GM19025 (cell line): ENCODE results near the gene PCDH7.

Experiments
- ATAC-seq: cut with Tn5 transposase; IDR thresholded peaks from one replicate; pipeline ENCODE4 v1.9.1; 2021; ENCODE audit warnings: mild to moderate bottlenecking, low read depth, moderate library complexity; ENCODE audit not compliant: unreplicated experiment

PCDH7 gene

DNA sequence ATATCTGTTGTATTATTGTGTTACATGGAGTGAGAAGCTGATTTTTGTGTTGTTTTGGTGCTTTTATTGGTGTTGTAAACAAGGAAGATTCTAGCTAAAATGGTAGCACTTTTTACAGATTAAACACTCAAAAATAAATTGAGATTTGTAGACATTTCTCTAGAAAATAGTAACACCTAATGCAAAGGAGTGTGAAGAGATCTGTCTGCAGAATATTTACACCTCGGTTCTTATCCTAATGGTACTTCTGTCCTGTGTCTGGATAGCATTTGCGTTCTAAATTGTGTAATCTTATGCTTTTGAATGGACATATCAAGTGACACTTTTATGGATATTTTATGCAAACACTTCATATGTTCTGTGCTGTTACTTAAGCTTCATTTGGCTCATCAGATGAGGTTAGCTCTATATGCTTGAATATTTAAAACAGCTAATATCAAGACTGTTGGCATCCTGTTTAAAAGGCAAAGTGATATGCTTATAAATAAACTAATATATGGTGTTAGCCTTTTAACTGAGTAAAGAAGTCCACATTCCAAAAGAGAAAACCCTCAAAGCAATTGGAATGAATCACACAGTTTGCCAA lies 6.0 kb downstream of the PCDH7 start:
- no peak for ATAC-seq

DNA sequence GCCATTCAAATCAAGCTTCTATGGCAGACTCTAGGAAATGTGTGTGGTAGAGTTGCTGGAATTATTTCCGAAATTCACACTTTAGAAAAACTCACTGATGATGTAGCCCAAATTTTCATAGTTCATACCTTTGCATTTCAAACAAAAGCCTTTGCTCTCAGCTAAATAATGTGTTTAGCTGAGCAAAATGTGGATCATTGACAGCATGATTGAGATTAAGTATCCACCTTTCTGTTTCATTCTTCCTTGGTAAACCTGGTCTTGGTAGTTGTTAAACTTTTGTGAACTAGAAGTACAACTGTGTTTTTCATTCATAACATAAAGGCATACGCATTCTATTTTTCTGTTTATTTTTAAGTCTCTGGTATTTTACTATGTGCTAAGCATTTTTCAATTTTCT lies 7.2 kb downstream of the PCDH7 start:
- no peak for ATAC-seq

DNA sequence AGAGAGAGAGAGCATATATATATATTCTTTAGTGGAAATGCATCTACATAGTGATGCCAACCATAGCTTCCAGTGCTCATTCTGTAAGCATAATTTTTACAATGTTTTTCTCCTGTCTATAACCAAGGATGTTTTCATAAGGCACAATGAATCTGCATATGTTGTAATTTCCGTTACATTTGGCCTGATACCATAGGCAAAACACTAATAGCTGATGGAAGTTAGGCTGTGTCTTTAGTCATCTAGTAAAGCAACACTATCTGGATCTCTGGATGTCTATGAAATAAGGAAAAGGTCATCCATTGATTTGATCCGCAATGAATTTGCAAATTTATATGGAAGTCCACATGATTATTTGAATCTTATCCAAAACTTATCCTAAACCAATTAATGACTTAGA lies 8.1 kb downstream of the PCDH7 start:
- ATAC-seq = no peak

DNA sequence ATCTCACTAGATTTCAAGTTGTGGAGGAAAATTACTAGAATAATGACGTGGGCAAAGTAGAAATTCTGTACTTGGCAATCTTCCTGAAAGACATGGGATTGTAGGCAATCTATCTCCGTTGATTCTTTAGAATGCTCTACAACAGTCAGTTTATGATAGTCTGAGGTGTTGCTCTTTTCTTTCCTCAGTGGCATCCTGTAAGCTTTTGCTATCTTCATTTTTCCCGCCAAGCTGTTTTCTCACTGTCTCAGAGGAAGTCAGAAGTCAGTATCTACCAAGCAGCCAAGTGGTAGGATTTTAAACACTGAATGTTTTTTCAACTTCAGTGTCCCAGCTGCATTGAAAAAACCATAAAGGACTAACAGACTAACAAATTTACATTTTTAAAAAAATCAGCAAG lies 23.7 kb downstream of the PCDH7 start:
- ATAC-seq = no peak

DNA sequence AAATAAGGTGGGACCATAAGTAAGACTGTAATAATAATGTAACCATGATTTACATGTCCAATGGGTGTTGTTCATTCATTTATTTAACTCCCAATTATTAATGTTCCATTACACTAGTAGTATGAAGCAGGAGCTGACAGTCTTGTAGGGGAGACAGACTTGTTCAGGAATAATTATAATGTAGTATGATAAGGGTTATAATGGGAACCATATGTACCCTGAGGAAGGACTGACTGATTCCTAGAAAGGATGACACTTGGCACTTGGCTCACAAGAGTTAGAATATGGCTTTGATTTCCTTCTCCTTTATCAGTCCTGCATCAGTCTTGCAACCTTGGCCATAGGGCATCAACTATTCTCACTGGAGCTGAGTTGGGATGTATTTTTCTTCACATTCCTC lies 24.2 kb downstream of the PCDH7 start:
- ATAC-seq = no peak

DNA sequence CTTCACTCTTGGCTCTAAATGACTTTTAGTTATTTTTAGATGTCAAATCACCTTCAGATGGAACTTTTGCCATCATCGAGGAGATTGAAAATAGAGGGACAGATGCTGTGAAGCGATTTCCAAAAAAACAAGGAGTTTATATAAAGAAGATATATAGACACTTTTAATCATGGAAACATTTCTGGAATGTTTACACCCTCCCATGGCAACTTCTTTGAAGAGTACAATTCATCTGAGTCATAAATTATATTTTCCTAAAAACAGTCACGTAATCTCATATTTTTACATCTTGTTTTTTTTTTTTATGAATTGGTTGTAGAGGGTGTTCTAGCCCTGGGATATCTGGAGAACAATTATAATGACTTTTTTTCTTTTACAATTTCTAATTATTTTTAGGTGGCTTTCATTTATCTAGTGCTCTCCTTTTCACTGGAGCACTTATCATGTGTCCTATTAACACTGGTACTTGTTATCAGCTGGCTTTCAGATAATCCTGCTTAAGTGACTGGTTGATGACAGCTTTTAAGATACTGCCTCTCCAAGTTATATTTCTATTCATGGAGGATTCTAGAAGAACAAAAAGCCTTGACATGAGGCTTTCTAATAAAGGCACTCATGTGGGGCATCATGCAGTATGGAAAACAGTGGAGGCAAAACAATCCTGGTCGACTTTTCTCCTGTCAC lies 24.9 kb downstream of the PCDH7 start:
- no peak for ATAC-seq

DNA sequence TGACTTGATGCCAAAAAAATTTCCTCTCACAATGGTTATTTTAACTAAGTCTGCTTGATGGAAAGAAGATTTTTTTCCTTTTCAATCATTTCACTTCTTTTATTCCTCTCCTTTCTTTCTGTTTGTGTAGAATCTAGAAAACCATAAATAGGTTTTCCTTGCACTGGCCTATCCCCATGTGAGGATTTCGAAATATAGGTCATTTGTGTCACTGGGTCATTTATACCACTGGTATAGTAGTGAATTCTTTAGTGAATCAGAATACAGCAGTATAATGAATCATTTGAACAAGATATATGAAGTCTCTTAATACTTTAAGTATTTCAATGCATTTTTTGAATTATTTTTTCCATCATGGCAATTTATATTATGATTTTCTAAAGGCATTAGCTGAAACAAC lies 26.6 kb downstream of the PCDH7 start:
- ATAC-seq = no peak

DNA sequence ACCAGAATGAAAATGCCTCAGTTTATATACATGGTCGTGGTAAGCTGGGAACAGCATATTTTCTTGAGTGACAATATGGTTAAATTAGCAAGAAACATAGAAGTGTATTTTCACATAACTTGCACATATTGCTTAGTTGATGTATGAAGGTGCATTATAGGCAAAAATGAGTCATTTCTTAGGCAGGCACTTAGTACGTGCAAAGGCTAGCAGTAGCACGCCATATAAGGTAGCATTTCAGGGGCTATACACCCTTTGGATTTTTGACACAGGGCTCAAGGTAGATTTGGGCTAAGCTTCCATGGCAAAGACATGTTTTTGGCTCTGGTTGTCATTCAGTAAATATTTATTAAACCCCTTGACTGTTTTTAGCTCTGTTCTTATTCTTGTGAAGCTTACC lies 33.1 kb downstream of the PCDH7 start:
- ATAC-seq = no peak

DNA sequence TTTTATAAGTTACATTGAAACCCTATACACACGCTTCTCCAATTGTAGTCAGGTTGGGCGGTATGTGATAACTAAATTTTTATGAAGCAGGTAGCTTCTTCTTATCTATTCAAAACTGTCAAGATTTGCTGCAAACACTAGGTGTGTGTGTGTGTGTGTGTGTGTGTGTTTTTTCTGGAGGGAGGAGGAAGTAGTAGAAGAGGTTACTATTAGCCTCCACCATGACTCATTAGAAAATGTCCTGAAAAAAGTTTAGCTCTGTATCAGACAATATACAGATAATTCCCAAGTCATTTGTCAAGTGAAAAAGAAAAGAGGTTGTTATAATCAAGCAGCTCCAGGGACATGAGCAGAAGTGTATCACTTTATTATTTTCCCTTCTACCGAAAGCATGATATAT lies 33.9 kb downstream of the PCDH7 start:
- ATAC-seq = no peak

DNA sequence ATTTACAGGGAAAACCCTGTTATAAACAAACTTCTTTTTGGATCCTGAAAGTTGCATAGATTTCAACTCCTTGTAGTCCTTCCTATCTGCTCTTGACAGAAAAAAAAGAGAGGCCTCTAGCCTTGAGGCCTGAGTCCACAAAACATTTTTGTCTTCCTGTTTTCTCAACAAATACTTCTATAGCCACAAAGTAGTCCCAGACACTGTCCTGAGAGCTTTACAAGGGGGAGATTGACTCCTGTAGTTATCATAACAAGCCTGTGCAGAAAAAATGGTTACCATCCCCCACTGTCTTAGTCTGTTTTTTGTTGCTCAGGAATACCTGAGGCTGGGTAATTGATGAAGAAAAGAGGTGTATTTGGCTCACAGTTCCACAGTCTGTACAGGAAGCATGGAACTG lies 35.2 kb downstream of the PCDH7 start:
- ATAC-seq = no peak

DNA sequence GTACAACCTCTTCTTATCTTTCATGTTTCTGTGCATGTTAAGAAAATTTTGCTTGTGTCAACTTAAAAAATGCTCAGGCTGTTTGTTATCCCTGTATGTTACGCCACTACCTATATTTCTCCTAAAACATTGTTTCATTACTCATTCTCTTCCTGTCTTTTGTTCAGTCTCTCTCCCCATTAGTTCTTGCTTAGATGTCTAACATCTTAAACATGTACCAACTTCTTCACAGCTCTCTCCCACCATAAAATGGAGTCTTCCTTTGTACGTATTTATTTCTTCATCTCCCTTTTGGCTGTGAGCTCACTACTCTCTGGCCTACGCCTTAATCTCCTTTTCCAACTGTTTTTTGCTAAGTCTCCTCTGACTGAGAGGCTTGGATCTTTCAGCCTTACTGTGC lies 36.4 kb downstream of the PCDH7 start:
- no peak for ATAC-seq

DNA sequence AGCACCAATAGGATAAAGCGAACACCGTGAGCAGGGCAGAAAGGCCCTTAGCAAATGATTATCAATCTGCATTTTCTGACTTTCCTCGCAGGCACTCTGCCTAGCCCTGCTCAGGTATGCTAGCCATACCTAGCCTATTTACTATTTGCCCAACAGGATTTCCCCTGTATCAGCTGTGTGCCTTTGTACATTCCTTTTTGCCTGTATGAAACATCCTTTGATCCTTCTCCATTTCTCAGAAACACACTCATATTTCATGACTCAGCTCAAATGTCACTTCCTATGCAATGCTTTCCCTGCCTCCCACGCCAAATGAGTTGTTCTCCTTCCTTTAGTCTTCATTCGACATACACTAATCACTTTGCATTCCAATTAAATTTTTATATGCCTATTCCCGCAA lies 37.2 kb downstream of the PCDH7 start:
- no peak for ATAC-seq

DNA sequence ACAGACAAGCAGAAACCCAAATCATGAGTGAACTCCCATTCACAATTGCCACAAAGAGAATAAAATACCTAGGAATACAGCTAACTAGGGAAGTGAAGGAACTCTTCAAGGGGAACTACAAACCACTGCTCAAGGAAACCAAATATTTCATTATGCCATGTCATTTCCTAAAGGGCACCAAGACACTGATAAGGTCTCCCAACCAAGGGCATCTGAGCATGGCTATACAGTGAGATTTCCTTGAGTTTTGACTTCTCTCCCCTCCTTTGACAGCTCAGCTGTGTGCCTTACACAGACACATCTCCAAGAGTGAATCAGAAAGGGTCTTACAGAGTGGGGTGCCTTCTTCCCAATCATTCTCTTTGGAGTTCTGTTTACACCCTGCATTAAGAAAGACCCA lies 40.4 kb downstream of the PCDH7 start:
- no peak for ATAC-seq

DNA sequence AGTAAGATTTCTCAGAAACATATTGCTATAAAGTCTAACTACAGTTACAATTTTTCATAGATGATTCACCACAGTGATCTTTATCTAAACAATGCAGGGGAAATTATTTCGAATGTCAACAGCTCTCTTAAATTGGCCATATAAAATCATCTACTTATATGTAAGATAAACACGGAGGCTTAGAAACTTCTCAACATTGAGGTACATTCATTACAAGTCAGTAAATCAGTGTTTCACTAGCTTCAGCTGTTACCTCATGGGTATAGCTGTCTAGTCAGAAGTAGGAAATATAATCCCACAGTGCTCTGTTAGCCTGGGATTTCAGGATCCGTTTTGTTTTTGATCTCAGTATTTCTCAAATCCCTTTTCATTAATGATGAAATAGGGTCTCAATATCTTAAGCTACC lies 43.2 kb downstream of the PCDH7 start:
- no peak for ATAC-seq

DNA sequence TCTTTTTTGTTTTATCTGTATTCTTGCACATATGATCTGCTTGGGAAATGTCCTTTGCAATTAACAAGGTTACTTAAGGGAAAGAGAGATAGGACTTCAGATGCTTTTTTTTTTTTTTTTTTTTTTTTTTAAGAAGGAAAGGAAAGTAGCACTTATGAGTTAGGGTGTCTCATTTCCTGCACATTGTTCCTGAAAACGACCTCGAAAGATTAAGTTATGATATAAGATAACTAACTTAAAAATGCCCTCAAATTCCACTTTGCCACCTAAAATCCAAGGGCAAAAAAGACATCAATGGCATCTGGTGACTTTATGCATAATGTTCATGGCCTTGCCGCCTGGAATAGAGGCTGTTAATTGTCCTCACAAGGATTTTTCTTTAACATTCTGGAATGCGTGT lies 44.9 kb downstream of the PCDH7 start:
- no peak for ATAC-seq

DNA sequence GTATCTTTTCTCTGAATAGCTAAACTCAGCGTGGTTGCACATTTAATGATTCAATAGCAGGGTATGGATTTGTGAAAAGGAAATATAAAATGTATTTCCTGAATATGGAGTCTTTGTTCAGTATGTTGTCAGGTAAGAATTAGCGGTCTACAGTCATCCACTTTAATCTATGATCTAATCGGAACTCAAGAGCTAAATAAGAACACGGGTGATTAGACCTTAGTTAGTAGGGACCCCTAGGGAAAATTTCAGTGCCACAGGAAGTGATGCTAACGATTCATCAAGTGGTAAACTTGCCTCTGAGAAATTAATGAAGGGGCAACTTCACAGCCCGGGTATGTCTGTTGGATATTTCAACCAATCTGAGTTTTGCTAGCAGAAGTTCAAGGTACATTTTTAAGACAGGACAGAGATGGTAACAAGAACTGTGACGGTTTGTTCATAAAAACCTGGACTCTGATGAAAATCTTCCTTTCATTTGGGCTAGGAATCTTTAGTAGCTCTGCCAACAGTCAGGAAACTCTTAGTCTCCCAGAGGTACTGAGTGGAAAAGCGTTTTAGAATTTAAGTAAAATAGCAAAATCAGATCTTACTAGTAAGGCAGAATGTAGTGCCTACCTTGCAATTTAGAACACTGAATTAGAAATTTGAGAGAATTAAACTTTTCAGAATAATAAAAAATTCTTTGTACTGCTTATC lies 47.1 kb downstream of the PCDH7 start:
- ATAC-seq = no peak

DNA sequence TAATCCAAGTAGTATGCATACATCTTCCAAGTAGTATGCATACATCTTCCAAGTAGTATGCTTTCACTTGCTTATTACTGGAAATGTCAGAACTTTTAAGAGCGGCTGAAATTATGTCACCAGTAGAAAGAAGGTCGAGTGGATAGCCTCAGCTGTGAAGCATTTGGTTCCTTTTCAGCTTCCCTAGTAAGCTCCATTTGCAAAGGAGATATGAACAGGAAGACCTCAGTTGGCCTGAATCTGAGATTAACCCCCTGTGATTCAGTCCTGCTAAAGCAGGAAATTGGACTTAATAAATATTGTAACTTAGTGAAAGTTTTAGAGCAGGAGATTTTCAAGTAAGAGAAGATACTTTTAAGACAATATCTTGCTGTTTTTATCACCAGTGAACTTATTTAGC lies 48.1 kb downstream of the PCDH7 start:
- no peak for ATAC-seq

DNA sequence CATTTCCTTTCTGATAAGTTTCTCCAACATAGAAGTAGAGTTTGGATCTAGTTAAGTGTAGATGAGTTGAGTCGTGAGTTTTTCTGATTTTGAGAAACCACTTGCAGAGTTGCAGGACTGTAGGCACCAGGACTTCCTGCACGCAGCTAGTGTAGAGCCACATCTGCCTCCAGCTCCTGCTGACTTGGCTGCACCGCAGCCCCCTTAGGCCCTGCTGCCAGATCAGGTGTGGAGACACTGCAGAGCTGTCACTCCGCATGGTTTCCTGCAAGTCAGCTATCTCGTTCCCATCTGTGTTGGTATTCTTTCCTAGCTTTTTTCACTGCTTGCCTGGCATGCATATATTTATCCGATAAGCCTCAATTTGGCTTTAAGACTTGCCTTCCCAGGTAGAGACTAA lies 48.9 kb downstream of the PCDH7 start:
- no peak for ATAC-seq

DNA sequence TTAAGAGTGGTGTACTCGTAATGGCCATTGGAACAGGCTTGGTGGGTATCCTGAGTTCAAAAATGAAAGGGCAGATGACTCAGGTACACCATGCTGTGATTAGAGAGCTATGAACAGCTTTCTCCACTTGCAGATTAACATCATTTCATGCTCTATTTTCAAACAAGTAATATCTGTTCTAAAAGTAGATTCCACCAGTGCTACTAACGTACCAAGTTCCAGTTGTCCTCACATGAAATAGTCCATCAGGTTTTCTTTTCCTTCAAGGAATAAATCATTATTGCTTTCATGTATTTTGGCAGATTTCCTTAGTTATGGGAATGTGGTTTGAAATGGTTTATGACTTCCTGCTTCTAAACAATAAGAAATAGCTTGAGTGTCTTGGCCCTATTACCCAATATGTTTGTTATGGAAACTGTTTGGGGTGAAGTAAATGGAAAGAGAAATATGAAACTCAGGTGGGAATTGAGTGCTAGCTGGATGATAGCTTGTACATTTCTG lies 49.9 kb downstream of the PCDH7 start:
- ATAC-seq = no peak

DNA sequence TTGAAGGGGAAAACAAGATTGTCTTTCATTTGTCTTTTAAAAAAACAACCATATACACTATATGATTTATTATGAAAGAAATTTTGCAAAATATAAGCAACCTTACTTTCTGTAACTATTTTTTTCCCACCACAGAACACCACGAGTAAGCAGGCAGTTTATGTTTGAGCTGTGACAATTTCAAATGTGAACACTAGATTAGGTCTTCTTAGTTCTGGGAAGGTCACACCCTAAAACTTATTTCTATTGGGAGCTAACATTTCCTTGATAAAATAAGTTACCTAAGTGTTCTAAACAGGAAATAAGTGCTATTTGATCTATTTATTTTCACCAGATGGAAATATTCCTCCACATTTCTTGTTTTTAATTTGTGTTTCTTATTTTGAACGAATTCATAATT lies 50.6 kb downstream of the PCDH7 start:
- no peak for ATAC-seq

DNA sequence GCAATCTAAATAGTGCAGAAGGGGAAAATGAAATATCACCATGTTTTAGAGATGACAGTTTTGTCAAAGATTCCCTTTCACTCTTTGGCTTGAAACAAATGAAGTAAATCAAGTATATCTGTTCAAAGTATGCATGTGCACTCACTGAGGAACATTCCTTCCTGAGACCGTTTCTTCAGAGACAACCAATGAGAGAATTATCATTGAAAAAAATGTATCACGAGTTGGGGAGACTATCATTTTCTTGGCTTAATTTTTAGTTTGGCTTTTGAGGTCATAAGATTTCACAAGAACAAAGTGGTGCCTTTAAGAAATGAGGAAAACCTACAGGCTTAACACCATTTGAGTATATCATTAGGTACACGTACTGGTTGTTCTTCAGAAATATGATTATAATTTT lies 56.3 kb downstream of the PCDH7 start:
- ATAC-seq = no peak

DNA sequence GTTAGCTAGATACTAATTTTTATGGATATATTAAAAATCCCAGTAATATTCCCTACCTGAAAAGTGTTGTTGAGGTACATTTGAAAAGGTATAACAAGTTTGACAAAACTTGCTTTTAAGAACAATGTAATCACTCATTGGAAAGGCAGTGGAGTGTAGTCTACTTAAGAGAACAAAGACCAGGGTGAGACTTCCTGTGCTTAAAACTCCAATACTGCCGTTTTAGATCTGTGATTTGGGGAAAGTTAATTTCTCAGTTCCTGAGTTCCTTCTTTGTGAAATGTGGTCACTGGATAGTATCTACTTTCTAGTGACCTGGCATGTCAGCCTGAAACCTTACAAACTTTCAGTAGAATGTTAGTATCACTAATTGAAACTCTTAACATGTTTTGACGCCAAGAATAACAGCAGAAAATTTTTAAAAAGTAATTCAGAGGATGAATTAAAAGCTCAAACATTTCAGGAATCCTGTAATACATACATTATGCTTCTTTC lies 56.8 kb downstream of the PCDH7 start:
- no peak for ATAC-seq
